ENCODE measurements around the gene GNA14.

DNA sequence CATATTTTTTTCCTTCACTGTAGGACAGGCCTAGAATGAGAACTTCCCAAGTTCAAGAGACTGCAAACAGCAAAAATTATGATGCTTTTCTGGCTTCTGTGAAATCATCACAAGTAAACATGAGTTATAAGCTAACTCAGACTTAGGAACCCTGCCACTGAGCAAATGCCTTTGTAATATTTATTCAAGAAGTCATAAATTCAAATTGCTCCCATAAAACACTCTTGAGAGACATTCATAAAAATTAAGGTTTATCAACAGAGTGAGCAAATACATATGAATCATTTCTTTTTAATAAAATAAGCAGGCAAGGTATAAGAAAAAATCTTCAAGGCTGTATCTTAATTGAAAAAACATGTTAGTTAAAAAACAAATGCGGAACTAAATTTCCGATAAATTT, 124.2 kb downstream of the GNA14 start:
- TF ChIP-seq, protein P1, sequence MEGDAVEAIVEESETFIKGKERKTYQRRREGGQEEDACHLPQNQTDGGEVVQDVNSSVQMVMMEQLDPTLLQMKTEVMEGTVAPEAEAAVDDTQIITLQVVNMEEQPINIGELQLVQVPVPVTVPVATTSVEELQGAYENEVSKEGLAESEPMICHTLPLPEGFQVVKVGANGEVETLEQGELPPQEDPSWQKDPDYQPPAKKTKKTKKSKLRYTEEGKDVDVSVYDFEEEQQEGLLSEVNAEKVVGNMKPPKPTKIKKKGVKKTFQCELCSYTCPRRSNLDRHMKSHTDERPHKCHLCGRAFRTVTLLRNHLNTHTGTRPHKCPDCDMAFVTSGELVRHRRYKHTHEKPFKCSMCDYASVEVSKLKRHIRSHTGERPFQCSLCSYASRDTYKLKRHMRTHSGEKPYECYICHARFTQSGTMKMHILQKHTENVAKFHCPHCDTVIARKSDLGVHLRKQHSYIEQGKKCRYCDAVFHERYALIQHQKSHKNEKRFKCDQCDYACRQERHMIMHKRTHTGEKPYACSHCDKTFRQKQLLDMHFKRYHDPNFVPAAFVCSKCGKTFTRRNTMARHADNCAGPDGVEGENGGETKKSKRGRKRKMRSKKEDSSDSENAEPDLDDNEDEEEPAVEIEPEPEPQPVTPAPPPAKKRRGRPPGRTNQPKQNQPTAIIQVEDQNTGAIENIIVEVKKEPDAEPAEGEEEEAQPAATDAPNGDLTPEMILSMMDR (IDR thresholded peaks at IDR 0.05) = no peak
- no peak for TF ChIP-seq POLR2A (IDR thresholded peaks at IDR 0.05)

All from lower leg skin (tissue), 3 donors.